GM23338 (cell line): ENCODE results near the gene MARCHF10.

Source experiments
- CREB1 ChIP-seq: fragments of 250-450 bp; sonication (Bioruptor Pico); IDR thresholded peaks from 2 replicates; pipeline ENCODE4 v1.5.0; 2020; ENCODE audit warnings: low read depth, mild to moderate bottlenecking, moderate library complexity
- CTCF ChIP-seq, 2 experiments: fragments of 200-600 bp in 1 of 2; sonication (generic) in 1 of 2; conservative IDR thresholded peaks; 2 replicates each; pipeline versions ENCODE4 v1.5.1 to v1.6.1; 2016 to 2017; ENCODE audit warnings: antibody characterized with exemption in 2 of 2, low read depth in 2 of 2, mild to moderate bottlenecking in 2 of 2, moderate library complexity in 1 of 2
- ETS1 ChIP-seq: IDR thresholded peaks from 2 replicates; pipeline ENCODE4 v1.6.1; 2016; ENCODE audit warnings: antibody characterized with exemption
- EZH2 ChIP-seq: fragments of 200-600 bp; sonication (generic); IDR thresholded peaks from one replicate; pipeline ENCODE4 v1.8.0; 2017; ENCODE audit warnings: antibody characterized with exemption, mild to moderate bottlenecking, low read depth; ENCODE audit not compliant: unreplicated experiment
- EZH2phosphoT487 ChIP-seq: fragments of 200-600 bp; sonication (generic); IDR thresholded peaks from one replicate; pipeline ENCODE4 v1.8.1; 2018; ENCODE audit warnings: antibody characterized with exemption; ENCODE audit not compliant: unreplicated experiment
- JUNB ChIP-seq: IDR thresholded peaks from one replicate; pipeline ENCODE4 v1.6.1; 2016; ENCODE audit warnings: antibody characterized with exemption; ENCODE audit not compliant: unreplicated experiment
- NANOG ChIP-seq: IDR thresholded peaks from 2 replicates; pipeline ENCODE4 v1.6.1; 2016; ENCODE audit warnings: antibody characterized with exemption, borderline replicate concordance
- POLR2AphosphoS5 ChIP-seq: IDR thresholded peaks from 2 replicates; pipeline ENCODE4 v1.6.1; 2016; ENCODE audit warnings: antibody characterized with exemption, low read depth
- REST ChIP-seq: IDR thresholded peaks from one replicate; pipeline ENCODE4 v1.6.1; 2018; ENCODE audit warnings: antibody characterized with exemption; ENCODE audit not compliant: unreplicated experiment
- STAT1 ChIP-seq: IDR thresholded peaks from one replicate; pipeline ENCODE4 v1.6.1; 2016; ENCODE audit warnings: antibody characterized with exemption; ENCODE audit not compliant: unreplicated experiment
- ZNF331 ChIP-seq: fragments of 250-450 bp; sonication (Bioruptor Pico); IDR thresholded peaks from 2 replicates; pipeline ENCODE4 v1.5.0; 2020; ENCODE audit warnings: low read depth, mild to moderate bottlenecking, moderate library complexity
- ZNF462 ChIP-seq: fragments of 250-450 bp; sonication (Bioruptor Pico); IDR thresholded peaks from 2 replicates; pipeline ENCODE4 v1.5.0; 2020; ENCODE audit warnings: mild to moderate bottlenecking, moderate library complexity

GRCh38 chr17:62774338-62774737, 33.8 kb downstream of the MARCHF10 start:
- TF ChIP-seq CTCF (conservative IDR thresholded peaks at IDR 0.05; ENCODE audit: low read depth in 2 of 2) (no peak), ZNF331 (no peak), ETS1 (no peak), EZH2 (no peak), CREB1 (no peak), POLR2AphosphoS5 (no peak), EZH2phosphoT487 (no peak), REST (no peak), JUNB (no peak), STAT1 (no peak), ZNF462 (no peak), NANOG (no peak)
